HCT116 (cell line): Measurements from ENCODE around the gene TMEM144. TPM values are rescaled to one million over a fixed set of nuclear protein-coding genes. Genes with fewer than 3 reads are reported as not detected.
"Not testable (repeated sequence)": the region's sequence is repeated elsewhere in the genome, so short reads cannot be mapped to it uniquely, and the experiment has no call there.

Source experiments
- ATAC-seq: fragments of 200-7000 bp; cut with Tn5 transposase; 2 replicates; pipeline ENCODE4 v1.9.1; 2020; ENCODE audit warnings: mild to moderate bottlenecking, moderate library complexity
- BruUV-seq: library from RNA; stranded (reverse); fragments of 400-500 nt; replicated peaks from 2 replicates; lab custom pipeline; 2021; lab: Mats Ljungman, UMichigan
- CTCF ChIA-PET: fragments of 300-600 bp; sonication (Branson Sonifier 250); formaldehyde crosslinking; loops from one replicate; lab custom pipeline; 2021; ENCODE audit warnings: antibody characterized with exemption; lab: Charles Lee
- POLR2A ChIA-PET: fragments of 300-600, 350-600 bp; sonication (Branson Sonifier 250); formaldehyde crosslinking; loops from one replicate; lab custom pipeline; 2021; ENCODE audit warnings: antibody characterized with exemption; lab: Charles Lee
- RAD21 ChIA-PET, 2 experiments: fragments of 300-600 bp; sonication (Branson Sonifier 250); formaldehyde crosslinking; loops; one replicate each; lab custom pipeline; 2023; ENCODE audit warnings: low total read pairs in 2 of 2; ENCODE audit not compliant: uncharacterized antibody in 2 of 2, unreplicated experiment in 2 of 2, low non-redundant PET in 1 of 2; lab: Charles Lee
- DNase-seq: peaks from one replicate; pipeline ENCODE4 v3.0.0-alpha.2; 2010; ENCODE audit warnings: low read depth, low spot score
- H2AFZ ChIP-seq: fragments of 200-600 bp; shearing (Covaris generic), sonication (generic); 2 replicates; pipeline ENCODE4 v1.6.1; 2017; ENCODE audit warnings: low read depth, mixed run types, mixed read lengths, antibody characterized with exemption, low read length; ENCODE audit not compliant: poor library complexity, severe bottlenecking
- H3K27ac ChIP-seq: 2 replicates; pipeline ENCODE4 v1.5.1; 2012; ENCODE audit warnings: low read depth, low read length
- H3K27me3 ChIP-seq: fragments of 200-600 bp; sonication (generic); 2 replicates; pipeline ENCODE4 v1.6.1; 2016; ENCODE audit warnings: mixed run types, low read length, mixed read lengths; ENCODE audit not compliant: insufficient read depth
- H3K36me3 ChIP-seq, 2 experiments: fragments of 200-500 bp in 1 of 2; fragments of 200-600 bp in 1 of 2; sonication (Bioruptor generic) in 1 of 2; sonication (generic) in 1 of 2; 2 replicates each; pipeline versions ENCODE4 v1.5.1 to v1.6.1; 2014 to 2016; ENCODE audit warnings: low read length in 2 of 2, inconsistent platforms in 1 of 2, mixed read lengths in 1 of 2, mixed run types in 1 of 2; ENCODE audit not compliant: insufficient read depth in 2 of 2, control insufficient read depth in 1 of 2
- H3K4me1 ChIP-seq, 2 experiments: fragments of 200-600 bp in 1 of 2; sonication (generic) in 1 of 2; 2 replicates each; pipeline versions ENCODE4 v1.5.1 to v1.6.1; 2012 to 2017; ENCODE audit warnings: low read length in 2 of 2, inconsistent platforms in 1 of 2, mild to moderate bottlenecking in 1 of 2, mixed read lengths in 1 of 2, mixed run types in 1 of 2, moderate library complexity in 1 of 2; ENCODE audit not compliant: insufficient read depth in 2 of 2, control insufficient read depth in 1 of 2
- H3K4me2 ChIP-seq: fragments of 200-600 bp; sonication (generic); 2 replicates; pipeline ENCODE4 v1.6.1; 2017; ENCODE audit warnings: mixed run types, low read length, mixed read lengths
- H3K4me3 ChIP-seq, 2 experiments: fragments of 200-600 bp in 1 of 2; sonication (generic) in 1 of 2; replicated peaks in 1 of 2; 2 replicates each; pipeline ENCODE4 v1.5.1; 2011 to 2016; ENCODE audit warnings: low read length in 2 of 2, control low read depth in 1 of 2, low read depth in 1 of 2, mild to moderate bottlenecking in 1 of 2, mixed read lengths in 1 of 2, mixed run types in 1 of 2
- H3K79me2 ChIP-seq: fragments of 200-600 bp; sonication (generic); 2 replicates; pipeline ENCODE4 v1.6.1; 2017; ENCODE audit warnings: mild to moderate bottlenecking, mixed run types, low read length, moderate library complexity, mixed read lengths; ENCODE audit not compliant: insufficient read depth
- H3K9ac ChIP-seq: fragments of 200-600 bp; sonication (generic); 2 replicates; pipeline ENCODE4 v1.6.1; 2016; ENCODE audit warnings: low read length, mixed read lengths
- H3K9me2 ChIP-seq: fragments of 200-600 bp; sonication (generic), shearing (Covaris generic); 2 replicates; pipeline ENCODE4 v1.6.1; 2017; ENCODE audit warnings: mixed run types, mild to moderate bottlenecking, moderate library complexity; ENCODE audit not compliant: insufficient read depth
- H3K9me3 ChIP-seq, 2 experiments: fragments of 200-500 bp in 1 of 2; fragments of 200-600 bp in 1 of 2; sonication (Bioruptor generic) in 1 of 2; sonication (generic) in 1 of 2; 2 replicates each; pipeline ENCODE4 v1.6.1; 2014 to 2017; ENCODE audit warnings: low read length in 2 of 2, mixed read lengths in 2 of 2, inconsistent platforms in 1 of 2, low read depth in 1 of 2, mild to moderate bottlenecking in 1 of 2, mixed run types in 1 of 2, moderate library complexity in 1 of 2; ENCODE audit not compliant: control insufficient read depth in 1 of 2, insufficient read depth in 1 of 2
- H4K20me1 ChIP-seq: fragments of 200-600 bp; sonication (generic), shearing (Covaris generic); 2 replicates; pipeline ENCODE4 v1.6.1; 2017; ENCODE audit warnings: mixed run types, mild to moderate bottlenecking, moderate library complexity; ENCODE audit not compliant: insufficient read depth
- ATF3 ChIP-seq: IDR thresholded peaks from 2 replicates; pipeline ENCODE4 v1.6.1; 2012
- CBX3 ChIP-seq: IDR thresholded peaks from 2 replicates; pipeline ENCODE4 v1.6.1; 2012; ENCODE audit warnings: low read depth
- CEBPB ChIP-seq: IDR thresholded peaks from 2 replicates; pipeline ENCODE4 v1.6.1; 2012; ENCODE audit warnings: low read depth
- EGR1 ChIP-seq: IDR thresholded peaks from 2 replicates; pipeline ENCODE4 v1.6.1; 2012; ENCODE audit warnings: low read depth
- ELF1 ChIP-seq: IDR thresholded peaks from 2 replicates; pipeline ENCODE4 v1.6.1; 2012; ENCODE audit warnings: low read depth, borderline replicate concordance
- EZH2 ChIP-seq: fragments of 200-600 bp; sonication (generic); IDR thresholded peaks from 2 replicates; pipeline ENCODE4 v1.6.1; 2017; ENCODE audit warnings: antibody characterized with exemption, mixed run types
- FOSL1 ChIP-seq: IDR thresholded peaks from 2 replicates; pipeline ENCODE4 v1.6.1; 2012; ENCODE audit warnings: low read depth
- JUND ChIP-seq: IDR thresholded peaks from 2 replicates; pipeline ENCODE4 v1.6.1; 2012
- MAX ChIP-seq: IDR thresholded peaks from 2 replicates; pipeline ENCODE4 v1.6.1; 2012
- POLR2A ChIP-seq: IDR thresholded peaks from 2 replicates; pipeline ENCODE4 v1.7.0; 2011; ENCODE audit warnings: borderline replicate concordance; ENCODE audit not compliant: insufficient read depth, insufficient read length; ENCODE audit errors: extremely low read depth
- POLR2AphosphoS5 ChIP-seq: IDR thresholded peaks from 2 replicates; pipeline ENCODE4 v1.6.1; 2011; ENCODE audit warnings: mild to moderate bottlenecking, low read depth, low read length, moderate library complexity
- RAD21 ChIP-seq: IDR thresholded peaks from 2 replicates; pipeline ENCODE4 v1.6.1; 2012; ENCODE audit warnings: low read depth, mild to moderate bottlenecking
- SIN3A ChIP-seq: IDR thresholded peaks from 2 replicates; pipeline ENCODE4 v1.6.1; 2012; ENCODE audit warnings: low read depth
- SRF ChIP-seq: IDR thresholded peaks from 2 replicates; pipeline ENCODE4 v1.6.1; 2012; ENCODE audit warnings: low read depth
- TCF7L2 ChIP-seq: IDR thresholded peaks from 2 replicates; pipeline ENCODE4 v1.7.0; 2011; ENCODE audit warnings: borderline replicate concordance, inconsistent platforms; ENCODE audit not compliant: insufficient read depth, insufficient read length; ENCODE audit errors: extremely low read depth
- YY1 ChIP-seq: IDR thresholded peaks from 2 replicates; pipeline ENCODE4 v1.6.1; 2011; ENCODE audit warnings: low read length, low read depth, moderate library complexity, mild to moderate bottlenecking; ENCODE audit not compliant: insufficient replicate concordance; ENCODE audit errors: extremely low read depth
- intact Hi-C: fragments of 100-400 bp; cut with micrococcal nuclease; formaldehyde crosslinking; loops from 2 replicates; pipeline ENCODE4 v1.10.0; 2022
- total RNA-seq: library from RNA; stranded (reverse); gene quantifications from one replicate; pipeline ENCODE4 v1.2.1, GENCODE V29; 2021; ENCODE audit not compliant: unreplicated experiment
- TF ChIP-seq, protein P1 (sequence below): IDR thresholded peaks from 2 replicates; pipeline ENCODE4 v1.6.1; 2012; ENCODE audit warnings: low read depth
- TF ChIP-seq, protein P2 (sequence below): IDR thresholded peaks from 2 replicates; pipeline ENCODE4 v1.6.1; 2011; ENCODE audit warnings: mild to moderate bottlenecking, low read length, moderate library complexity; ENCODE audit not compliant: insufficient replicate concordance; ENCODE audit errors: extremely low read depth

TMEM144 gene
- total RNA-seq, 1 experiment from 2014 or later = 12.9 TPM

DNA sequence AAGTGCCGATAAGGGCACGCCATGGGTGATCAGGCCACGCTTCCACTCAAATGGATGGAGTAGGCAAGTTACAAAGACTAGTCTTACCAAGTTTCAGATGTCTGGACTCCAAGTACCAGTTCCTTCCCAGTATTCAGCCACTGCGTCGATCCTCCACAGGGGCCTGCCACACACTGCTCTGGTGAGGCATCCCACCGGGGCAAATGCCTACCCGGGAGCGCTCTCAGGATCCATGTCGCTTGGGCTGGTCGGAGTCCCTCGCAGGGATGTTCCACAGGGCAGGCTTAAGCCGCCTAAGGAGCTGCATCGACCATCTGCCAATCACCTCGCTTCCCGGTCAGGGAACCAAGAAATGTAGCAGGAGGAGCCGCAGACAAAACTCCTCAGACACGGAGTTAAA lies 18.1 kb downstream of the TMEM144 start:
- DNase-seq, H3K4me2 ChIP-seq, POLR2A ChIA-PET, H3K79me2 ChIP-seq, ATAC-seq, RAD21 ChIA-PET, H3K9ac ChIP-seq, H4K20me1 ChIP-seq, H3K4me1 ChIP-seq, H3K27ac ChIP-seq, BruUV-seq, H3K36me3 ChIP-seq, H3K9me3 ChIP-seq, H2AFZ ChIP-seq, H3K4me3 ChIP-seq, H3K27me3 ChIP-seq, H3K9me2 ChIP-seq, CTCF ChIA-PET, intact Hi-C loops: not testable (repeated sequence)

DNA sequence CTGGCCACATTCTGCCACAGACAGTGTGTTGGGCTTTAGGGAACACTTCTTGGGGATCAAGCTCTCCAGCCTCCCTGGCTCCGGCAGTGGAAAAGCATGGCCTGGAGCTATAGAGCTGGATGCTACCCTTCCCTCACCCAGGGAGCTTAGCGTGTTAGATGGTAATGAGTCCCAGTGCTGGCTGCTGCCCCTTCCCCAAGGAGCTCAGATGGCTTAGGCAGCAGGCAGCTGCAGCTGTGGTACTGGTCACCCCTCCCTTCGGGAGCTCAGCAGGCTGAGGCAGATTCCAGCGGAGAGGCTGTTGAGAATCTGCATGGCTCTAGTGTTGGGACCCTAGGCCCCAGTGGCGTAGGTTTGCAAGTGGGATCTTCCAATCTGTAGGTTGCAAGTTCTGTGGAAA lies 19.5 kb downstream of the TMEM144 start:
- Histone ChIP-seq H3K4me2 (no peak overlapping the region), H4K20me1 (no peaks in the 10 kb centered on the region), H2AFZ (no peak overlapping the region), H3K27ac (no peak overlapping the region), H3K9me3 (no peaks in the 10 kb centered on the region), H3K36me3 (no peaks in the 10 kb centered on the region), H3K4me3 (no peak overlapping the region), H3K79me2 (no peaks in the 10 kb centered on the region), H3K9me2 (no peaks in the 10 kb centered on the region), H3K9ac (no peak overlapping the region), H3K27me3 (no peaks in the 10 kb centered on the region), H3K4me1 (no peaks in the 10 kb centered on the region)
- TF ChIP-seq SRF (no peak), TCF7L2 (no peak), EGR1 (no peak), POLR2AphosphoS5 (no peak), ELF1 (no peak), EZH2 (no peak), YY1 (no peak), SIN3A (no peak), POLR2A (no peak), CBX3 (no peak), ATF3 (no peak), MAX (no peak), RAD21 (no peak), JUND (no peak), CEBPB (no peak), FOSL1 (no peak)
- TF ChIP-seq, protein P1, sequence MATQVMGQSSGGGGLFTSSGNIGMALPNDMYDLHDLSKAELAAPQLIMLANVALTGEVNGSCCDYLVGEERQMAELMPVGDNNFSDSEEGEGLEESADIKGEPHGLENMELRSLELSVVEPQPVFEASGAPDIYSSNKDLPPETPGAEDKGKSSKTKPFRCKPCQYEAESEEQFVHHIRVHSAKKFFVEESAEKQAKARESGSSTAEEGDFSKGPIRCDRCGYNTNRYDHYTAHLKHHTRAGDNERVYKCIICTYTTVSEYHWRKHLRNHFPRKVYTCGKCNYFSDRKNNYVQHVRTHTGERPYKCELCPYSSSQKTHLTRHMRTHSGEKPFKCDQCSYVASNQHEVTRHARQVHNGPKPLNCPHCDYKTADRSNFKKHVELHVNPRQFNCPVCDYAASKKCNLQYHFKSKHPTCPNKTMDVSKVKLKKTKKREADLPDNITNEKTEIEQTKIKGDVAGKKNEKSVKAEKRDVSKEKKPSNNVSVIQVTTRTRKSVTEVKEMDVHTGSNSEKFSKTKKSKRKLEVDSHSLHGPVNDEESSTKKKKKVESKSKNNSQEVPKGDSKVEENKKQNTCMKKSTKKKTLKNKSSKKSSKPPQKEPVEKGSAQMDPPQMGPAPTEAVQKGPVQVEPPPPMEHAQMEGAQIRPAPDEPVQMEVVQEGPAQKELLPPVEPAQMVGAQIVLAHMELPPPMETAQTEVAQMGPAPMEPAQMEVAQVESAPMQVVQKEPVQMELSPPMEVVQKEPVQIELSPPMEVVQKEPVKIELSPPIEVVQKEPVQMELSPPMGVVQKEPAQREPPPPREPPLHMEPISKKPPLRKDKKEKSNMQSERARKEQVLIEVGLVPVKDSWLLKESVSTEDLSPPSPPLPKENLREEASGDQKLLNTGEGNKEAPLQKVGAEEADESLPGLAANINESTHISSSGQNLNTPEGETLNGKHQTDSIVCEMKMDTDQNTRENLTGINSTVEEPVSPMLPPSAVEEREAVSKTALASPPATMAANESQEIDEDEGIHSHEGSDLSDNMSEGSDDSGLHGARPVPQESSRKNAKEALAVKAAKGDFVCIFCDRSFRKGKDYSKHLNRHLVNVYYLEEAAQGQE = no peak
- TF ChIP-seq, protein P2, sequence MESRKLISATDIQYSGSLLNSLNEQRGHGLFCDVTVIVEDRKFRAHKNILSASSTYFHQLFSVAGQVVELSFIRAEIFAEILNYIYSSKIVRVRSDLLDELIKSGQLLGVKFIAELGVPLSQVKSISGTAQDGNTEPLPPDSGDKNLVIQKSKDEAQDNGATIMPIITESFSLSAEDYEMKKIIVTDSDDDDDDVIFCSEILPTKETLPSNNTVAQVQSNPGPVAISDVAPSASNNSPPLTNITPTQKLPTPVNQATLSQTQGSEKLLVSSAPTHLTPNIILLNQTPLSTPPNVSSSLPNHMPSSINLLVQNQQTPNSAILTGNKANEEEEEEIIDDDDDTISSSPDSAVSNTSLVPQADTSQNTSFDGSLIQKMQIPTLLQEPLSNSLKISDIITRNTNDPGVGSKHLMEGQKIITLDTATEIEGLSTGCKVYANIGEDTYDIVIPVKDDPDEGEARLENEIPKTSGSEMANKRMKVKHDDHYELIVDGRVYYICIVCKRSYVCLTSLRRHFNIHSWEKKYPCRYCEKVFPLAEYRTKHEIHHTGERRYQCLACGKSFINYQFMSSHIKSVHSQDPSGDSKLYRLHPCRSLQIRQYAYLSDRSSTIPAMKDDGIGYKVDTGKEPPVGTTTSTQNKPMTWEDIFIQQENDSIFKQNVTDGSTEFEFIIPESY = no peak
- ChIA-PET CTCF (no interaction called here), RAD21 (no interaction called here), POLR2A (no interaction called here)
- BruUV-seq = no TSS peak
- intact Hi-C loops = no loop called here
- ATAC-seq (no peak), DNase-seq (no peak)
